Activated B cell treated with CpG ODN at 0.5 μM for 24 hours (primary cell): ENCODE measurements around the gene PML. TPM values are rescaled to one million over a fixed set of nuclear protein-coding genes. Genes with fewer than 3 reads are reported as not detected.

Experiments used
- ATAC-seq: fragments of 200-7000 bp; cut with Tn5 transposase; one replicate; pipeline ENCODE4 v1.10.0; 2021; ENCODE audit warnings: low read depth, mild to moderate bottlenecking, moderate library complexity
- CTCF ChIA-PET: fragments of 350-600 bp; sonication (Branson Sonifier 250); formaldehyde crosslinking; loops from one replicate; lab custom pipeline; 2021; ENCODE audit warnings: antibody characterized with exemption; lab: Charles Lee
- POLR2A ChIA-PET: fragments of 350-600 bp; sonication (Branson Sonifier 250); formaldehyde crosslinking; loops from one replicate; lab custom pipeline; 2021; ENCODE audit warnings: antibody characterized with exemption; lab: Charles Lee
- DNase-seq: peaks from one replicate; pipeline ENCODE4 v3.0.0; 2022
- H3K27ac Mint-ChIP-seq: one replicate; pipeline ENCODE4 v1.8.0; 2020; ENCODE audit warnings: mixed read lengths
- H3K27me3 Mint-ChIP-seq: one replicate; pipeline ENCODE4 v1.8.0; 2021; ENCODE audit warnings: mixed read lengths
- H3K36me3 Mint-ChIP-seq: one replicate; pipeline ENCODE4 v1.8.0; 2021; ENCODE audit warnings: low read depth, mixed read lengths
- H3K4me1 Mint-ChIP-seq: one replicate; pipeline ENCODE4 v1.8.0; 2021; ENCODE audit warnings: mixed read lengths
- H3K4me3 Mint-ChIP-seq: one replicate; pipeline ENCODE4 v1.8.0; 2020; ENCODE audit warnings: mild to moderate bottlenecking, mixed read lengths
- H3K9me3 Mint-ChIP-seq: one replicate; pipeline ENCODE4 v1.8.0; 2020; ENCODE audit warnings: mixed read lengths
- intact Hi-C: fragments of 100-400 bp; cut with micrococcal nuclease; formaldehyde crosslinking; loops from one replicate; pipeline ENCODE4 v1.15.1; 2024
- total RNA-seq: library from RNA; stranded (reverse); gene quantifications from 2 replicates; pipeline ENCODE4 v1.2.3, GENCODE V29; 2022
- TF ChIP-seq, protein P1 (sequence below): fragments of 200-600 bp; IDR thresholded peaks from one replicate; pipeline ENCODE4 v1.8.0; 2022; ENCODE audit warnings: antibody characterized with exemption, mild to moderate bottlenecking

Gene PML
- total RNA-seq, 1 donor from 2014 or later, result 62.4 TPM

DNA sequence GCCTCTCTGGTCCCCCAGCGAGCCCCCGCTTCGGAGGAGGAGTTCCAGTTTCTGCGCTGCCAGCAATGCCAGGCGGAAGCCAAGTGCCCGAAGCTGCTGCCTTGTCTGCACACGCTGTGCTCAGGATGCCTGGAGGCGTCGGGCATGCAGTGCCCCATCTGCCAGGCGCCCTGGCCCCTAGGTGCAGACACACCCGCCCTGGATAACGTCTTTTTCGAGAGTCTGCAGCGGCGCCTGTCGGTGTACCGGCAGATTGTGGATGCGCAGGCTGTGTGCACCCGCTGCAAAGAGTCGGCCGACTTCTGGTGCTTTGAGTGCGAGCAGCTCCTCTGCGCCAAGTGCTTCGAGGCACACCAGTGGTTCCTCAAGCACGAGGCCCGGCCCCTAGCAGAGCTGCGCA is 3.5 kb downstream of the PML start:
- no peak for ATAC-seq
- no peaks in the 10 kb centered on the region for H3K9me3 Mint-ChIP-seq
- ChIA-PET CTCF (no interaction called here), POLR2A (interaction anchor here (1.2 kb wide), 1 partner anchor 10 kb away, joined by 3 read pairs; no protein-coding TSS in a partner anchor)
- no peaks in the 10 kb centered on the region for H3K27me3 Mint-ChIP-seq
- peak overlapping the region; percentile 18 for H3K27ac Mint-ChIP-seq
- peaks cover 64% of the 10 kb centered on the region for H3K4me1 Mint-ChIP-seq
- DNase-seq, result no peak
- intact Hi-C loops, result loop anchor here (1.0 kb wide), 1 partner anchor 9 kb away; no protein-coding TSS in a partner anchor
- no peak overlapping the region for H3K4me3 Mint-ChIP-seq
- peaks cover 41% of the 10 kb centered on the region for H3K36me3 Mint-ChIP-seq
- TF ChIP-seq, protein P1, sequence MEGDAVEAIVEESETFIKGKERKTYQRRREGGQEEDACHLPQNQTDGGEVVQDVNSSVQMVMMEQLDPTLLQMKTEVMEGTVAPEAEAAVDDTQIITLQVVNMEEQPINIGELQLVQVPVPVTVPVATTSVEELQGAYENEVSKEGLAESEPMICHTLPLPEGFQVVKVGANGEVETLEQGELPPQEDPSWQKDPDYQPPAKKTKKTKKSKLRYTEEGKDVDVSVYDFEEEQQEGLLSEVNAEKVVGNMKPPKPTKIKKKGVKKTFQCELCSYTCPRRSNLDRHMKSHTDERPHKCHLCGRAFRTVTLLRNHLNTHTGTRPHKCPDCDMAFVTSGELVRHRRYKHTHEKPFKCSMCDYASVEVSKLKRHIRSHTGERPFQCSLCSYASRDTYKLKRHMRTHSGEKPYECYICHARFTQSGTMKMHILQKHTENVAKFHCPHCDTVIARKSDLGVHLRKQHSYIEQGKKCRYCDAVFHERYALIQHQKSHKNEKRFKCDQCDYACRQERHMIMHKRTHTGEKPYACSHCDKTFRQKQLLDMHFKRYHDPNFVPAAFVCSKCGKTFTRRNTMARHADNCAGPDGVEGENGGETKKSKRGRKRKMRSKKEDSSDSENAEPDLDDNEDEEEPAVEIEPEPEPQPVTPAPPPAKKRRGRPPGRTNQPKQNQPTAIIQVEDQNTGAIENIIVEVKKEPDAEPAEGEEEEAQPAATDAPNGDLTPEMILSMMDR, result no peak

DNA sequence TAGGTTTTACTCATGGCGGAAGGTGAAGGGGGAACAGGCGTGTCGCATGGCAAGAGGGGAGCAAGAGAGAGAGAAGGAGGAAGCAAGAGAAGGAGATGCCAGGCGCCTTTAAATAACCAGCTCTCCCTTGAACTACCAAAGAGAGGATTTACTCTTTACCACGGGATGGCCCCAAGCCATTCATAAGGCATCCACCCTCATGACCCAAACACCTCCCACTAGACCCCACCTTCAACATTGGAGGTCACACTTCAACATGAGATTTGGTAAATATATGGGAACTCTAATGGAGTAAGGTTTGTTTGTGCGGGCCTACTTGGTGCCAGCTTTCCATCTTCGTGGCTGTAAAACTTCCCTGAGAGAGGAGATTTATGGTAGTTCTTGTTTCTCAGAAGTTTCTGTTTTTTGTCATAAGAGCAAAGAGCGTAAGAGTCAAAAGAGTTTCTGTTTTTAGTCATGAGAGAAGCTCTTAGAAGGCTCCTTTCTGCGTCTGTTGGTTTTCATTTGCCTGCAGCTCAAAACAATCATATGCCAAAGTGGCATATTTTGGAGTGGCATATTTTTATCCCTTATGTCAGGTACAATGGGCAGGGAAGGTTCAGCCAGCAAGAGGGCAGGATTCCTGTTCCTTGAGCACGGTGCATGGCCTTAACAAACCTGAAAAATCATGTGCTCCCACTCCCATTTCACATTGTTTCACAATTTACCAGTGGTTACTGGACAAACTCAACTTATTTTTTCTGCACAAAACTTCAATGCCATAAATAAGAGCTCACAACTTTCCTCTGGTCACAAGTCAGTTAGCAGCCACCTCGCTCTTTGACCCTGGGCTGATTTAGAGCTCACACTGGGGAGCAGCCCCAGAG is 12.5 kb downstream of the PML start:
- intact Hi-C loops, result loop anchor here (1.0 kb wide), 1 partner anchor 10 kb away; no protein-coding TSS in a partner anchor
- H3K27ac Mint-ChIP-seq, result peak overlapping the region; percentile 84
- no peak for DNase-seq
- TF ChIP-seq, protein P1, result no peak
- H3K27me3 Mint-ChIP-seq, result no peaks in the 10 kb centered on the region
- peaks cover 48% of the 10 kb centered on the region for H3K36me3 Mint-ChIP-seq
- H3K9me3 Mint-ChIP-seq, result peaks cover 2% of the 10 kb centered on the region
- ChIA-PET POLR2A (interaction anchor here (0.5 to 3.4 kb wide), 6 partner anchors 9 to 1633 kb away, joined by 3 to 39 read pairs (median 4); partner anchors contain the start of genes IMP3 and PML), CTCF (interaction anchor here (0.7 to 1.7 kb wide), 4 partner anchors 11 to 34 kb away, joined by 3 to 8 read pairs (median 4); partner anchors contain the start of gene PML)
- peaks cover 61% of the 10 kb centered on the region for H3K4me1 Mint-ChIP-seq
- H3K4me3 Mint-ChIP-seq, result peak overlapping the region; percentile 39
- peak; percentile 28 for ATAC-seq

DNA sequence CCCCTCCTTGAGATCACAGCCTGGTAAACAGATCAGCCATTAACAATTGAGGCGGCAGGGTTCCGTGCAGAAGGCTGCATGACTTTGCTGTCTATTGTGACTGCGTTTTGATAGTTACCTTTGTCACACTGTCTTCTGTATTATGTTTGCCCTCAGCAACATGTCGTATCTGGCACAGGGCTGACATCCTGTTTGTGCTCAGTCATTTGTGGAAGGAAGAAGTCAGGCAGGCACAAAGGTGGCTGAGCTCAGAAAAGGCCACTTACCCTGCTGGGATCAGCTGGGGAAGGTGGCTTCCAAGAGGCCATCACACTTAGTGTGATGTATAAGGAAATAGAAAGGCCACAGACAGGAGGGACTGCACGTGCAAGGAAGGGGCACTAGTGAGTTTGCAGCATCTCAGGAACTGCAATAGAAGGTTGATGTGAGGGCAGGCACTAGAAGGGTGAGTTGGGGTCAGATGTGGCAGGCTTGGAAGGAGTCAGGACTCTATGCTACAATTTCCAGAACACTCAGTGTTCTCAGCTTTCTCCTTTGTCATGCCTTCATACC is 13.4 kb downstream of the PML start:
- Mint-ChIP-seq H3K4me1 (peaks cover 61% of the 10 kb centered on the region), H3K27ac (peak overlapping the region; percentile 84), H3K9me3 (peaks cover 2% of the 10 kb centered on the region), H3K27me3 (no peaks in the 10 kb centered on the region), H3K36me3 (peaks cover 47% of the 10 kb centered on the region), H3K4me3 (peak overlapping the region; percentile 39)
- intact Hi-C loops, result loop anchor here (1.0 kb wide), 2 partner anchors 11 to 16 kb away; partner anchors contain the start of gene STOML1
- POLR2A ChIA-PET, result interaction anchor here (0.6 to 3.4 kb wide), 3 partner anchors 10 to 41 kb away, joined by 3 to 39 read pairs (median 3); partner anchors contain the start of gene PML
- DNase-seq (no peak), ATAC-seq (peak; percentile 90)
- TF ChIP-seq, protein P1, result no peak
- CTCF ChIA-PET, result interaction anchor here (1.3 to 1.7 kb wide), 2 partner anchors 14 to 35 kb away, joined by 3 to 8 read pairs; partner anchors contain the start of gene PML

DNA sequence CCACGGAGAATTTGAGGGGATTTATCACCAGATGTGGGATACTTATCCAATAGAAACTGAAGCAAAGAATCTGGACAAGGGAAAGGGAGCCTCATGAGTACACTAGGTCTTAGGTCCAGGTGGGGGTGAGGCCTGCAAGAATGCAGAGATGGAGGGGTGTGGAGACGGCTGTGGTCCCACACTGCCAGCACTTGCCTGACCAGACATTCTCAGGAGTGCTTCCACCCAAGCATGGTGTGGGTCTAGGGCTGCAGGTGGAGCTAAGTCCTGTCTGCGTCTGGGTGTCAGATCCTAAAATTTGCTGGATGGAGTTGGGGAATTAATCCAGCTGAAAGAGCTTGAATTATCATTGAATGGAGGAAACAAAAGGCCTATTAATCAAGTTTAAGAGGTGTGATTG is 14.4 kb downstream of the PML start:
- intact Hi-C loops, result loop anchor here (1.0 kb wide), 1 partner anchor 17 kb away; the partner anchor contains the start of gene STOML1
- H3K27me3 Mint-ChIP-seq, result no peaks in the 10 kb centered on the region
- TF ChIP-seq, protein P1, result no peak
- peak overlapping the region; percentile 22 for H3K27ac Mint-ChIP-seq
- ATAC-seq (no peak), DNase-seq (no peak)
- POLR2A ChIA-PET, result no interaction called here
- CTCF ChIA-PET, result interaction anchor here (1.3 kb wide), 1 partner anchor 36 kb away, joined by 3 read pairs; no protein-coding TSS in a partner anchor
- H3K4me3 Mint-ChIP-seq, result no peak overlapping the region
- H3K36me3 Mint-ChIP-seq, result peaks cover 41% of the 10 kb centered on the region
- peaks cover 55% of the 10 kb centered on the region for H3K4me1 Mint-ChIP-seq
- H3K9me3 Mint-ChIP-seq, result no peaks in the 10 kb centered on the region
